Fibroblast of pulmonary artery (primary cell): ENCODE results near the gene SDCBP2.

Experiments
- DNase-seq: peaks from one replicate; pipeline ENCODE4 v3.0.0-alpha.2; 2010; ENCODE audit warnings: low read depth
- H3K4me3 ChIP-seq: replicated peaks from 2 replicates; pipeline ENCODE4 v1.5.1; 2011; ENCODE audit warnings: low read depth, mild to moderate bottlenecking, control low read depth, low read length, moderate library complexity
- TF ChIP-seq, protein P1 (sequence below): IDR thresholded peaks from 2 replicates; pipeline ENCODE4 v1.5.1; 2011; ENCODE audit warnings: mild to moderate bottlenecking, control low read depth, low read length, inconsistent platforms; ENCODE audit errors: missing control alignments

Gene SDCBP2

DNA sequence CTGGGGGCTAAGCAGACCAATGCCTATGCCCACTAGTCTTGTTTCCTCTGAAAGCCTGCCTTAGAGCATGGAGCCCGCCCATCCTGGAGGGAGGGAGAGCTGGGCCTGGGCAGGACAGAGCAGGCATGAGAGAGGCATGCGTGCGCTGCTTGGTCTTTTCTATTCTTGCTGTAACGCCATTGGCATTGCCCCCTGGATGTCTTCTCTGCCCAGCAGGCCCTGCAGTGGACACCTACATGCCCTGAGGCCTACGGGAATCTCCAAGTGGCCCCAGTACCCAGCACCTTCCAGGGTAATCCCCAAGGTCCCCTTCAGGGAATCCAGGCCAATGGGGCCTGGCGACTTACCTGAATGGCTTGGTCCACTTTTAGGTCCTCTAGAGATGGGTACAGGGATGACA lies 8.9 kb downstream of the SDCBP2 start:
- no peak overlapping the region for H3K4me3 ChIP-seq
- TF ChIP-seq, protein P1, sequence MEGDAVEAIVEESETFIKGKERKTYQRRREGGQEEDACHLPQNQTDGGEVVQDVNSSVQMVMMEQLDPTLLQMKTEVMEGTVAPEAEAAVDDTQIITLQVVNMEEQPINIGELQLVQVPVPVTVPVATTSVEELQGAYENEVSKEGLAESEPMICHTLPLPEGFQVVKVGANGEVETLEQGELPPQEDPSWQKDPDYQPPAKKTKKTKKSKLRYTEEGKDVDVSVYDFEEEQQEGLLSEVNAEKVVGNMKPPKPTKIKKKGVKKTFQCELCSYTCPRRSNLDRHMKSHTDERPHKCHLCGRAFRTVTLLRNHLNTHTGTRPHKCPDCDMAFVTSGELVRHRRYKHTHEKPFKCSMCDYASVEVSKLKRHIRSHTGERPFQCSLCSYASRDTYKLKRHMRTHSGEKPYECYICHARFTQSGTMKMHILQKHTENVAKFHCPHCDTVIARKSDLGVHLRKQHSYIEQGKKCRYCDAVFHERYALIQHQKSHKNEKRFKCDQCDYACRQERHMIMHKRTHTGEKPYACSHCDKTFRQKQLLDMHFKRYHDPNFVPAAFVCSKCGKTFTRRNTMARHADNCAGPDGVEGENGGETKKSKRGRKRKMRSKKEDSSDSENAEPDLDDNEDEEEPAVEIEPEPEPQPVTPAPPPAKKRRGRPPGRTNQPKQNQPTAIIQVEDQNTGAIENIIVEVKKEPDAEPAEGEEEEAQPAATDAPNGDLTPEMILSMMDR, result no peak
- DNase-seq, result no peak

DNA sequence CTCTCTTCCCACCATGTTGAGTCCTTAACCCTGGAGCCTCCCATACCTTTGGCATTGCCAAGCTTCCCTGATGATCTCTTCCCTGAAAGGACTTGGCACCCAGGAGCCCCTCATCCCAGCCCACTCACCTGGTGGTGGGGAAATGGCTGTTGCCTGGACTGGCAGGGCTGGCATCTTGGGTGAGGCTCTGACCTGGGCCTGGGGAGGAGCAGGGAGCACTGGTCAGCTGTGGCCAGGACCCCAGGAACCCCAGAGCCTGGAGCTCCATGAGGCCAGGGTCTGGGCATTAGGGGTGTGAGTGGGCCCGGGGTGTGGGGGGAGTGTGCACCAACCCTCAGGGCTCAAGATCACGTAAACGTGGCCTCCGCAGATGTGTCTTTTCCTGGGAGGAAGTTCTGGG lies 9.5 kb downstream of the SDCBP2 start:
- TF ChIP-seq, protein P1, result no peak
- no peak for DNase-seq
- no peak overlapping the region for H3K4me3 ChIP-seq

DNA sequence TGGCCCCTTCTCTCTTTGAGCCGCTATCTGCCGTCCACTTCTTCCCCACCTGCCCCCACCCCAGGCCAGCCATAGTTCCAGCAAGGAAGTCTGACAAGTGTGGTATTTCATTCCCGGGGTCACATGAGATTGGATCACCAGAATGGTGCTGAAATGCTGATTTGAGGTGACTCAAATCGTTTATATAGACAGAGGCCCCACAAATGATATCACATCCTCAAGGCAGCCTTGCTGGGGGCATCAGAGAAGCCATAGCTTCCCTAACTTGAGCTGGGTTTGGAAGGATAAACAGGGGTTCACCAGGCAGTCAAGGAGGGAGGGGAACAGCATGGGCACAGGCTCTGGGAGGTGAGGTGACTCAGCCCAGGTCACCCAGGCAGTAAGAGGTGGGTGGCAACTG lies 9.9 kb downstream of the SDCBP2 start:
- TF ChIP-seq, protein P1, result no peak
- no peak for DNase-seq

DNA sequence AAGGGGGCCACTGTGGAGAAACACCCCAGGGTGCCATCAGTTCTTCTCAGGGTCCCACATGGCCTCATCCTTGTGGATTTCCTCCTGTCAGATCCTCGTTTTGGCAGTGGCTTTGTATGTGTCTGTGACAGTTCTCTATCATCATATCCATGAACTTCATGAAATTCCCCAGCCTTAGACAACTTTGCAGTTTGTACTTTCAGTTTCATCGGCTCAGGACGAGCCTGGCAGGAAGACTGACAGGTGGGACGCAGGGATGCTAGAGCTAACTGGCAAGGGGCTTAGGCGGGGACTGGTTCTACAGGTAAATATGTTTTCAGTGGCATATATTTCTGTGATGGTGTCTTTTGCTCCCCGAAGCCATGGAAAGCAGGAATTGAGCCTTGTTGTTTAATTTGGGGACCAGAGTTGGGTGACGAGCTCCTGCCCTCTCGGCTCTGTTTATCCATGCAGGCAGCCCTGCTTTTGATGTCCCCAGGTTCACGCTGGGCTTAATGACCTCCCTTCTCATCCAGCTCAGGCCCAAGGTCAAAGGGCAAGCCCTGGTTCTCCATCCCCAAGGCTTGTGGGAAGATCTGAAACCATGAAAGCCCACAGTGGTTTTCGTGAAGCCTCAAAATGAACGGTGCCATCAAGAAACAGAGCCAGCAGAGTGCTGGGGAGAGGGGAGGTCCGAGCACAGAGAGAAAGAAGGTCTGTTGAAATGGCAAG lies 11.2 kb downstream of the SDCBP2 start:
- H3K4me3 ChIP-seq, result no peak overlapping the region
- no peak for DNase-seq
- TF ChIP-seq, protein P1, result no peak

More for the DNA sequence above, 9.9 kb downstream of the SDCBP2 start:
- no peak overlapping the region for H3K4me3 ChIP-seq

DNA sequence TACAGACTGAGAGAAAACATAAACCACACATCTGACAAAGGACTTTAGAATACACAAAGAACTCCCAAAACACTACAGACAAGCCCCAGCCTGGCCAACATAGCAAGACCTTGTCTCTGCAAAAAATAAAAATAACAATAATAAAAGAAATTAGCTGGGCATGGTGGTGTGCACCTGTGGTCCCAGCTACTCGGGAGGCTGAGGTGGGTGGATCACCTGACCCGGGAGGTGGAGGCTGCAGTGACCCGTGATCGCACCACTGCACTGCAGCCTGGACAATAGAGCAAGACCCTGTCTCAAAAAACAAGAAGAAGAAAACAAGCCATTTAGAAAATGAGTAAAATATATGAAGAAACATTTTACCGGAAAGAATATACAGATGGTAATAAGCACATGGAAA lies 13.1 kb downstream of the SDCBP2 start:
- H3K4me3 ChIP-seq, result no peak overlapping the region
- DNase-seq, result no peak
- TF ChIP-seq, protein P1, result no peak

DNA sequence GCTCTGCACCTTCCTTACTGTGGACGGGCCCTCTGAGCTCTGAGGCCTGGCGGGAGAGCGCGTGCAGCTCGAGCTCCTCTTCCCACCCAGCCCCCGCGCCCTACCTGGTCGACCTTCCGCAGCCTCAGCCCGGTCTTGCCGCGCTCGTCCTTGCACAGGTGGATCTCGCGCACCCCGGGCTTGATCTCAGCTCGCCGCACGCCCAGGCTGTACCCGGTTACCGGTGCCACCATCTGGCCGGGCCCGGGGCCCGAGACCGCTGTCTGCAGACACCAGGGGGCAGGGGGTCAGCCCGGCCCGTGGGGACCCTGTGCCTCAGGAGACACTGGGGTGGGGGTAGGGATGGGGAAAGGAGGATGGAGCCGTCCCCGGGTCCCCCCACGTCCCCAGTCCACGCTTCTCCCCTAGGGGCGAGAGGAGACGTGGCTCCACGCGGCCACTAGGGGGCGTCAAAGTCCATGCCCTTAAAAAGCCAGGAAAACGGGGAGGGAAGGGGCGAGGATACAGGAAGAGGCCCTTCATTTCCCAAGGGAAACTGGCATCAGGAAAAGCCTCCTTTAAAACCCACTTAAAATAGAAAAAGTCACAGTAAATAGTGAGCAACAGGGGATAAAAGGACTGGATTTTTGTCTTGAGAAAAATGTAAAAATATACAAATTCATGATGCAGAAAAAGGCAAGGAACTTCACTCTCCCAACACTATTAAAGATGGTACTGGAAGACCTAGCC lies 15.5 kb downstream of the SDCBP2 start:
- H3K4me3 ChIP-seq, result peak overlapping the region; percentile 44
- DNase-seq, result peak; percentile 90
- TF ChIP-seq, protein P1, result peak; percentile 85
